Thyroid gland (tissue), 4 donors: ENCODE results near the gene LRRC7.

Experiments
- CTCF ChIP-seq, 6 experiments: fragments of 200-600 bp in 3 of 6; fragments of 450-650 bp in 3 of 6; sonication (generic) in 3 of 6; IDR thresholded peaks; one replicate each; pipeline ENCODE4 v1.5.1; 2016 to 2019; ENCODE audit warnings: antibody characterized with exemption in 6 of 6, mild to moderate bottlenecking in 2 of 6, inconsistent platforms in 1 of 6, moderate library complexity in 1 of 6
- POLR2A ChIP-seq, 2 donors: fragments of 450-650 bp; IDR thresholded peaks; one replicate each; pipeline ENCODE4 v1.6.1; 2017; ENCODE audit warnings: antibody characterized with exemption in 2 of 2, mild to moderate bottlenecking in 2 of 2, moderate library complexity in 1 of 2

- TF ChIP-seq CTCF (IDR thresholded peaks at IDR 0.05) (no peak), POLR2A (IDR thresholded peaks at IDR 0.05) (no peak)
Measured at GRCh38 chr1:70043804-70044203, 476.1 kb downstream of the LRRC7 start.
